Measurements from ENCODE around the gene PLPPR2. TPM values are rescaled to one million over a fixed set of nuclear protein-coding genes. Genes with fewer than 3 reads are reported as not detected.
"Not testable (repeated sequence)": the region's sequence is repeated elsewhere in the genome, so short reads cannot be mapped to it uniquely, and the experiment has no call there.

Gene PLPPR2
- total RNA-seq (2014; rRNA removed), result 25.1 and 31.7 TPM in 2 replicates
- polyA plus RNA-seq (2012), result 38.9 TPM

DNA sequence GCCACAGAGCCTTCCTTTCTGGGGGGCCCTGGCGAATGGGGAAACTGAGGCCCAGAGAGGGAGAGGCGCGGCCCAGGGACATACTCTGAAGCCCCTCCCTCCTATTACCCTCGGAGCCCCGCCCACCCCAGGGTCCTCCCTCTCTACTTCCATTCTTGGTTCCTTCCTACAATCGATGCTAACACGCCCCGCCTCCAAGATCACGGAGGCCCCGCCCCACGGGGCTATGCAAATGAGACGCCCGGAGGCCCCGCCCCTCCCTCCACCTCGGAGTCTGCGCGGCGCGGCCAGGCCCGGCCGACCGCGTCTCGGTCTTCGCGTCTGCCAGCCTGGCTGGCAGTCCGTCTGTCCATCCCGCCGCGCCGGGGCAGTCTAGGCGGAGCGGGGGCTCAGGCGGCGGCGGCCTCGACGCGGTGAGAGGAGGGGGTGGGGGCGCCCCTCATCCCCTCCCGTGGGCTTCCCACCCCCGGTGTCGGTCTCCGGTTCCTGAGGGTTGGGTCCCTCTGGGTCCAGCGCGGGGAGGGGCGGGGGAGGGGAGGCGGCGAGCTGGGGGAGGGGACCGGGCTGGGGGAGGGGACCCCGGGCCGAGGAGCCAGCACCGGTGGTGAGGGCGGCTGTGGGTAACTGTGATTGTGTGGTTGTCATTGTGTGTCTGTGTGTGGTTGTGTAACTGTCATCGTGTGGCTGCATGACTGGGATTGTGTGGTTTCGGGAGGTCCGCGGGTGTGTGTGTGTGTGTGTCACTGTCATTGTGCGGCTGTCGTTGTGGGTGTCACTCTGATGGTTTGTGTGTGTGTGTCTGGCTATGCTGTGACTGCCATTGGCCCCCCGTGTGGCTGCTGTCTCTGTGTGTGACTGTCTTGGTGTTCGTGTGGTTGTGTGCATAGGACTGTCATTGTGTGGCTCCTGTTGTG is at the start of gene PLPPR2:
PLPPR2 (plus strand) TSS at position 273 of the 914 bp plus-strand sequence. CDS start 2,242 bp downstream, outside the sequence.
- peak; percentile 84 for DNase-seq (ENCODE audit: low read depth)

GRCh38 chr19:11306337-11306736 is 48.9 kb upstream of the PLPPR2 start:
- no peak for DNase-seq (ENCODE audit: low read depth)

DNA sequence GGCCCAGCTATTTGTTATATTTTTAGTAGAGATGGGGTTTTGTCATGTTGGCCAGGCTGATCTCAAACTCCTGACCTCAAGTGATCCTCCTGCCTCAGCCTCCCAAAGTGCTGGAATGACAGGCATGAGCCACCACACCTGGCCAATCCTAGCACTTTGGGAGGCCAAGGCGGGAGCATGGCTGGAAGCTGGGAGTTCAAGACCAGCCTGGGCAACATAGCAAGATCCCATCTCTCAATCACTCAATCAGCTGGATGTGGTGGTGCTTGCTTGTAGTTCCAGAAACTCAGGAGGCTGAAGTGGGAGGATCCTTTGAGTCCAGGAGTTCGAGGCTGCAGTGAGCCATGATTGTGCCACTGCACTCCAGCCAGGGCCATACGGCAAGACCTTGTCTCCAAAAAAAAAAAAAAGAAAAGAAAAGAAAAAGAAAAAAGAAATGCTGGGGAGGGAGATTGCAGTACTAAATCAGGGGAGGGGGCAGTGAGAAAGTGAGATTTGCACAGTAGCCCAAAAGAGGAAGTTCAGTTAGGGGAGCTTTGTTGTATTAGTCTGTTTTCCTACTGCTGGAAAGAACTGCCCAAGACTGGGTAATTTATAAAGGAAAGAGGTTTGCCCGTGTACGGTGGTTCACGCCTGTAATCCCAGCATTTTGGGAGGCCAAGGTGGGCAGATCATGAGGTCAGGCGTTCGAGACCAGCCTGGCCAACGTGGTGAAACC is 34.8 kb upstream of the PLPPR2 start:
- DNase-seq (ENCODE audit: low read depth), result not testable (repeated sequence)

GRCh38 chr19:11321191-11322126 is 33.8 kb upstream of the PLPPR2 start:
- no peak for DNase-seq (ENCODE audit: low read depth)

DNA sequence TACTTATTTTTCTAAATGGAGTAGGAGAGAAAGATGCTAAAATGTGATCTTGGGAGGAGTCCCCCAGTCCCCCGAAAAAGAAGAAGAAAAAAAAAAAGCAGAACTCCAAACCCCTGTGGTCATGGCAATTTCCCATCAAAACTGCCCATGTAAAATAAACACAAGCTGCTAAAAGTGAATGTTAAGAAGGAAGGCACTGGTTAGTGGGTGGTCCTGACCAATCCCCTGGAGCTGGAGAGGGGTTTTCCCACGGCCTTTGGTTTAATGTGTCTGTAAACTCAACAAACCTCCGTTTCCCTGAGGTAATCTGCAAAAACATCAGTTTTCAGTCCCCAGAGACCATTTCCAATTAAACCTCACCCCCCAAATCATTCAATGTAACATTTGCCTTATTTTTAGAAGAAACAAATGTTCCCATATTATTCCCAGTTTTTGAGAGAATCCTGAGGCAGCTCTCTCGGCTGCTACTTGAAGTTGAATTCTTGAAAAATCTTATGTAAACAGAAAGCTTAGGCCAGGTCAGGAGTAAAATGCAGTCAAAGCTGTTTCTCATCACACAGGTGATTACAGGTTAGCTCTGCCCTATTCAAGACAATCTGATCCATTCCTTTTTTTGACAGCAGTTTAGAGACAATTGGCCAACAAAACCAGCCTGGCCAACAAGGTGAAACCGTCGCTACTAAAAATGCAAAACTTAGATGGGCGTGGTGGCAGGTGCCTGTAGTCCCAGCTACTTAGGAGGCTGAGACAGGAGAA is 32.8 kb upstream of the PLPPR2 start:
- no peak for DNase-seq (ENCODE audit: low read depth)

GRCh38 chr19:11323601-11324078 is 31.6 kb upstream of the PLPPR2 start:
- no peak for DNase-seq (ENCODE audit: low read depth)

- DNase-seq (ENCODE audit: low read depth), result peak; percentile 80
These were observed 31.1 kb upstream of the PLPPR2 start for GRCh38 chr19:11324079-11324661.

DNA sequence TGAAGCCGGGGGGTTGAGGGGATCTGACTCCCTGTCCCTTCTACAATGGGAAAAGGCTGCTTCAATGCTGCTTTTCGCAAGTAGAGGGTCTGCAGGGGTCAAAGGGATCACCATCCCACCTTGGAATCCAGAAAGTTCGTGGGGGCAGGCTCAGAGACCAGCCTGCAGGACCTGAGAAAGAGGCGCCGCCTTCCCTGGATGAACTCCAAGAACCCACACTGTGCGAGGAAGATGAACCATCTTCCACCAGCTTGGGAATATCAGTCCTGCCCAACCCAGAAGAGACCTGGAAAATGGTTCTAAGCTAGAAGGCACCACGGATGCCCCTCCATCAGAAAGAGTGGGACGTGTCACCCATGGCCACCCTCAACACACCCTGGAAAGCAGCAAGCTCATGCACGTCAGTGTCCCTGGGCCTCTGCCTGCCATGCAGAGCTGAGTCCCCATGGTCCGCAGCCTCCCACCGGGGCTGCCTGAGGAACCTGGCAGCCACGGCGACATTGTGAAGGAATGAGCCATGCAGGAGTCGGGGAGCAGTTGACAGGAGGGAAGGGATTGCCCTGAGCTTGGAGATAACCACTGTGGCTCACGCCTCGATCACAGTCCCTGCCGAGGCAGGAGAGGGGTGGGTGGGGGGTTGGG is 30.4 kb upstream of the PLPPR2 start:
- no peak for DNase-seq (ENCODE audit: low read depth)

GRCh38 chr19:11325544-11325943 is 29.7 kb upstream of the PLPPR2 start:
- DNase-seq (ENCODE audit: low read depth), result no peak

GRCh38 chr19:11330127-11330526 is 25.1 kb upstream of the PLPPR2 start:
- DNase-seq (ENCODE audit: low read depth), result no peak

GRCh38 chr19:11331502-11331901 is 23.7 kb upstream of the PLPPR2 start:
- DNase-seq (ENCODE audit: low read depth), result no peak

- DNase-seq (ENCODE audit: low read depth), result no peak
These were observed 22.4 kb upstream of the PLPPR2 start for GRCh38 chr19:11332822-11333221.

DNA sequence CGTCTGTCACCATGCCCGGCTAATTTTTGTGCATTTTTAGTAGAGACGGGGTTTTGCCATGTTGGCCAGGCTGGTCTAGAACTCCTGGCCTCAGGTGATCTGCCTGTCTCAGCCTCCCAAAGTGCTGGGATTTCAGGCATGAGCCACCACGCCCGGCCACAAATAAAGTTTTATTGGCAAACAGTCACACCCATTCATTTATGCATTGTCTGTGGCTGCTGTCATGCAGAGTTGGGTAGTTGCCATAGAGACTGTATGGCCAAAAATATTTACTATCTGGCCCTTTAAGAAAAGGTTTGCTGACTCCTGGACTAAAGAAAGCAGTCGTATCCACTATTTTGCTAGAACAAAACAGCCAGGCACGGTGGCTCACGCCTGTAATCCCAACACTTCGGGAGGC is 21.4 kb upstream of the PLPPR2 start:
- DNase-seq (ENCODE audit: low read depth), result peak; percentile 30

DNA sequence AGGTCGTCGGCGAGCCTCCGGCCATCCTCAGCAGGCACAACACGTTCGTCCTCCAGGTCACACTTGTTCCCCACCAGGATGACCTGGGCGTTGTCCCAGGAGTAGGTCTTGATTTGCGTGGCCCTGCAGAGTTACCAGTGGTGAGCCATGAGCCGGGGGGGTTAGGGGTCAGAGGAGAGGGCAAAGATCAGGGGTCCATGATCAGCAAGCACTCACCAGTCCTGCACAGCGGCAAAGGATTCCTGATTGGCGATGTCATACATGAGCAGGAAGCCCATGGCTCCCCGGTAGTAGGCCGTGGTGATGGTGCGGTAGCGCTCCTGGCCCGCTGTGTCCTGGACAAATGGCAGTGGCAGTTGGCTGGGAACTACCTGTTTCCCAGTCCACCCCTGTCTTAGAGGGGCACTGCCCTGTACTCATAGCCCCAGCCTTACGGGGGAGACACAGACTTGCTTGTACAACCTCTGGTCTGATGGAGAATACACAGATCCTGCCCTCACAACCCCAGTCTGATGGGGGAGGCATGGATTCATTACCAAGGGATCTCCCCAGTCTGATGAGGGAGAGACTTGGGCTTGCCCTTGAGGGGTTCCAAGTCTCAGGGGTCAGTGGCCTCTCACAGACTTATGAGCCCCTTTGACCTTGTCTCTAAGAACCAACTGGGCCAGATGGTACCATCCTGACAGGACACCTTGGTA is 19.6 kb upstream of the PLPPR2 start:
- DNase-seq (ENCODE audit: low read depth), result no peak

- DNase-seq (ENCODE audit: low read depth), result no peak
These were observed 18.2 kb upstream of the PLPPR2 start for GRCh38 chr19:11337080-11337479.

GRCh38 chr19:11338121-11338520 is 17.1 kb upstream of the PLPPR2 start:
- DNase-seq (ENCODE audit: low read depth), result no peak

- DNase-seq (ENCODE audit: low read depth), result no peak
These were observed 16.5 kb upstream of the PLPPR2 start for GRCh38 chr19:11338569-11339253.

All from LHCN-M2 (cell line).